HG02798 (cell line): ENCODE results near the gene GPR3.
A peak's percentile ranks its signal among the peaks of the same experiment; 100 is the strongest.

Experiments
- ATAC-seq: cut with Tn5 transposase; IDR thresholded peaks from one replicate; pipeline ENCODE4 v1.9.1; 2021; ENCODE audit warnings: mild to moderate bottlenecking; ENCODE audit not compliant: unreplicated experiment, poor library complexity

The GPR3 gene, protein sequence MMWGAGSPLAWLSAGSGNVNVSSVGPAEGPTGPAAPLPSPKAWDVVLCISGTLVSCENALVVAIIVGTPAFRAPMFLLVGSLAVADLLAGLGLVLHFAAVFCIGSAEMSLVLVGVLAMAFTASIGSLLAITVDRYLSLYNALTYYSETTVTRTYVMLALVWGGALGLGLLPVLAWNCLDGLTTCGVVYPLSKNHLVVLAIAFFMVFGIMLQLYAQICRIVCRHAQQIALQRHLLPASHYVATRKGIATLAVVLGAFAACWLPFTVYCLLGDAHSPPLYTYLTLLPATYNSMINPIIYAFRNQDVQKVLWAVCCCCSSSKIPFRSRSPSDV

DNA sequence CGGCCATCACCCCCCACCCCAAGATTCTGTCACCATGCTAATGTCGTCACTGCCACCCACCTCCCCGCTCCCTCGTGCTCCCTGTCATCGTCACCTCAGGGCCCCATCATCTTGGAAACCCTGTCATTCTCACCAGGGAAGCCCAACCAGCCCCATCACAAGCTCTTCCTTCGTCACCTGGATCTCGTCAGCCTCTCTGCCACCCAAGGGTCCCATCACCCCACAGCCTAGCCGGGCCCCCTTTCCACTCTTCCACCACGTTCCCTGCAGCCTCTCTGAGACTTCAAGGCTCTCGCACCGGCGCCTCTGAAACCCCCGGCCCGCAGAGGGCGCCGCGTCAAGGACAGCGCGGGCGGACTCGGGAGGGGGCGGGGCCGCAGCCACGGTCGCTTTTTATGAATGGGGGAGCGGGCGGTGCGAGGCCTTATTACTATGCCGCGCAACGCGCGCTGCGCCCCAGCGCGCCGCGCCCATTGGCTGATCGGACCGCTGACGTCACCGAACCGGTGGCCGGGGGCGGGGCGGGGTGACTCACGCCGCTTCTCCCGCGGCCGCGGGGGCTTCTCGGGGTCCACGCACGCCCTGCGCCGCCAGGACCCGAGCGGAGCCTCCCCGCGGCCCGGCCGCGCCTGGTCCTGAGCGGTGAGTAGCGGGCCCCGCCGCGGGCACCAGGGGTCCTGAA, at the start of gene GPR3:
TSS of gene GPR3 (plus strand) at position 527 of the 682 bp plus-strand sequence. CDS start 1,177 bp downstream, outside the sequence.
- ATAC-seq: peak; percentile 84

DNA sequence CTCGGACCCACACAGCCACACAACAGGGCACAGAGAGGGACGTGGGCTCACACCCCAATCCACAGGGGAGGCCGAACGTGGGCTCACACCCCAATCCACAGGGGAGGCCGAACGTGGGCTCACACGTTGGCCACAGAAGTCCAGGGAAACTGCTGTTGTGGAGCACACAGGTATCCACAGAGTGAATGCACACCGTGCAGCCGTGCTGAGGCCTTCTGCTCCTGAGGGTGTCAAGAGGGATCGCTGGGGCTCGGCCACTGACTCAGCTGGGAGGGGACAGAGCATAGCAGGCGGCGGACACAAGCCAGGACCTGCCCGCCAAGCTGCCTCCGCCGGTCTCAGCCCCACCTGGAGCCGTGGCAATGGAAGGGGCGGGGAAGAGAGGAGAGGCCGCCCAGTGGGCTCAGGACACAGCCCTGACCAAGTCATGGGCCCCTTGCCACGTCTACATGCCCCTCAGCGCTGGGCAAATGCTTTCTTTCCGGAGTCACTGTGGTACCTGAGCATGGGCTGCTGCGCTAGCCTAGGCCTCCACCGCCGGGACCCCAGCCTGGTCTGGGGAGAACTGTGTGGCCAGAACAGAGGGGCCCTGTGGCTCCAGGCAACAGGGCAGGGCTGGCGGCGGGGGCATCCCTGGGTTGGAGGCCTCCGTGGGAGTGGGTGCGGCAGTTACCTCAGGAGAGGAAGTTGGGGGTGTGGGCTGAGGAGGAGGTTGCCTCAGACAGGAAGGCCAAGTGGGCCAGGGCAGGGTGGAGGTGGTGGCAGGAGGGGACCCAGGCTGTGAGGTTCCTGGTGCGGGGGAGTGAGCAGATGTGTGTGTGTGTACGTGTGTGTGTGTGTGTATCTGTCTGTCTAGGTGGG, 49.4 kb upstream of the GPR3 start:
- no peak for ATAC-seq

DNA sequence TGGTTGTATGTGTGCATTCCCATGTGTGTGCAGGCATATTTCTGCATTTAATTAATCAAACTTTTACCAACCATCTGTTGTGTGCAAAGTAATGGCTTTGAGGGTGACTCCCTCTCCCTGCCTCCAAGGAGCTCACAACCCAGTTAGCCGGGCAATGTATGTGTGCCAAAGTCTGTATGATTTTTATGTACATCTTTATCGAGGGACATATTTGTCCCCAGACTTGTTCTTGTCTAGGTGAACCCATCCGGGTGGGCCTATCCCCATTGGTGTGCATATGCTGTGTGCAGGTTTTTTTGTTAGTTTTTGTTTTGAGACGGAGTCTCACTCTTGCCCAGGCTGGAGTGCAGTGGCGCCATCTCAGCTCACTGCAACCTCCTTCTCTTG, 48.8 kb upstream of the GPR3 start:
- ATAC-seq: no peak

DNA sequence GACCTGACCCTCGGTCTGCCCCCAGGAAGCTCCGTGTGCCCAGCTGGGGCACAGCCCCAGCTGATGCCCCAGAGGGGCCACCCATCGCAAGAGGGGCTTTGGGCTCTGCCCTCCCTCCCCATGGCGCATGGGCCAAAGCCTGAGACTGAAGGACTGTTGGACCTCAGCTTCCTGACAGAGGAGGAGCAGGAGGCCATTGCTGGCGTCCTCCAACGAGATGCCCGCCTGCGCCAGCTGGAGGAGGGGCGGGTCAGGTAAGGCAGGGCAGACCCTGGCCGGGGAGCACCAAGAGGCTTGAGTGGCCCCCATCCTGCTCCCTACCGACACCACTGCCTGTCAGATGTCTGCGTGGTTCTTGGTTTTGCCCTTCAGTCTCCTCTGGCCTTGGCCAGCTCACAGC, 47.1 kb upstream of the GPR3 start:
- ATAC-seq: no peak

DNA sequence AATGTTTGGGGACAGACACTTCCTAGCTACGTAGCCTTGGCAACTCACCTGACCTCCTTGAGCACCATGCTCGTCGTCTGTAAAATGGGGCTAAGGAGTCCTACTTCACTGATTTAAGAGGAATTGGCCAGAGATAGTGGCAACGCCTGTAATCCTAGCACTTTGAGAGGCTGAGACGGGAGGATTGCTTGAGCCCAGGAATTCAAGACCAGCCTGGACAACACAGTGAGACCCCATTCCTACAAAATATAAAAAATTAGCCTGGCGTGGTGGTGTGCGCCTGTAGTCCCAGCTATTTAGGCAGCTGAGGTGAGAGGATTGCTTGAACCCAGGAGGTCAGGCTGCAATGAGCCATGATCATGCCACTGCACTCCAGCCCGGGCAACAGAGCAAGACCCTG, 46.1 kb upstream of the GPR3 start:
- ATAC-seq: no peak

DNA sequence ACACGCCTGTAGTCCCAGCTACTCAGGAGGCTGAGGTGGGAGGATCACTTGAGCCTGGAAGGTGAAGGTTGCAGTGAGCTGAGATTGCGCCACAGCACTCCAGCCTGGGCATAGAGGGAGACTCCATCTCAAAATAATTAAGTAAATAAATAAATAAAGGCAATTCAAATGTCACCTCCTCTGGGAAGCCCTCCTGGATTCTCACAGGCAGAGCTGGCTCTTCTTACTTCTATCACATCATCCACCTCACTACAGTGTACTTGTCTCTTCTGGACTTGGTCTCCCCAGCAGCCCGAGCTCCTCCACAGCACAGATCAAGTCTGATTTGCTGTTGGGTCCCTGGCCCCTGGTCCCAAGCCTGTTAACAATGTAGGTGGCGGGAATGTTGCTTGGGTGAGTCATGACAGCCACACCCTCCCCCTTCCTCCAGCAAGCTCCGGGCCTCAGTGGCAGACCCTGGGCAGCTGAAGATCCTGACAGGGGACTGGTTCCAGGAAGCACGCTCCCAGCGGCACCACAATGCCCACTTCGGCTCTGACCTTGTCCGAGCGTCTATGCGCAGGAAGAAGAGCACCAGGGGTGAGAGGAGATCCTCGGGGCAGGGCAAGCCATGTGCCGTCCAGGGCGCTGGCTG, 45.3 kb upstream of the GPR3 start:
- ATAC-seq: no peak

DNA sequence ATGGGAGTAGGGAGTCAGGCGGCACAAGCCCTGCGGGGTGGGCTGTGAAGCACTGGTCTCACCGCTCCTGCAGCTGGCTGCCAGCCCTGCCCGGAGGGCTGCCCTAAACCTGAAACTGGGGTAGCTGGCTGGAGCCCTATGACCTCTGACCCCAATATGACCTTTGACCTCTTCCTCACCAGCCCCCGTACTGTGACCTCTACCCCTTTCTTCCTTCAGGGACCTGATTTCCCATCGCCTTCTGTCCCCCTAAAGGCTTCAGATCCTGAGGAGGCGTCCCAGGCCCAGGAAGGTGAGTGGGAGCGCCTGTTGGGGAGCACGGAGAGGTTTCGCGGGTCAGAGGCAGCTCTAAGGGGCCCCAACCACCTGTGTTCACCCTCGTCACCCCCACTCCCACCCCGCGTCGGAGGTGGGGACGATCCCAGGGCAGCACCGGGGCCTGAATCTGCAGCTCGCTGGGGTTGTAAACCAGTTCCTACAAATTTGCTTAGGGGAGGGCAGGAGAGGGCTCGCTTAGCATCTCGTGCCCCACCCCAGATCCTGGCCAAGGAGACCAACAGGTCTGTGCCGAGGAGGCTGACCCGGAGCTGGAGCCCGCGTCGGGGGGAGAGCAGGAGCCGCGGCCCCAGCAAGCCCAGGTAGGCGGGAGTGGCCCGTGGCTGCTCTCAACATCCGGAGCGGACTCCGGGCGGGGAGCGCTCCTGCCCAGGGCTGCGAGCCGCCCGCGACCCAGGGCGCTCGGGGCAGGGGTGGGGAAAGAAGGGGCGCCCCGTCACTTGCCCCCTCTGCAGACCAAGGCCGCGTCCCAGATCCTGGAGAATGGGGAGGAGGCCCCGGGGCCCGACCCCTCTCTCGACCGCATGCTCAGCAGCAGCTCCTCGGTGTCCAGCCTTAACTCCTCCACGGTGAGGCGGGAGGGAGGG, 43.3 kb upstream of the GPR3 start:
- ATAC-seq: no peak

DNA sequence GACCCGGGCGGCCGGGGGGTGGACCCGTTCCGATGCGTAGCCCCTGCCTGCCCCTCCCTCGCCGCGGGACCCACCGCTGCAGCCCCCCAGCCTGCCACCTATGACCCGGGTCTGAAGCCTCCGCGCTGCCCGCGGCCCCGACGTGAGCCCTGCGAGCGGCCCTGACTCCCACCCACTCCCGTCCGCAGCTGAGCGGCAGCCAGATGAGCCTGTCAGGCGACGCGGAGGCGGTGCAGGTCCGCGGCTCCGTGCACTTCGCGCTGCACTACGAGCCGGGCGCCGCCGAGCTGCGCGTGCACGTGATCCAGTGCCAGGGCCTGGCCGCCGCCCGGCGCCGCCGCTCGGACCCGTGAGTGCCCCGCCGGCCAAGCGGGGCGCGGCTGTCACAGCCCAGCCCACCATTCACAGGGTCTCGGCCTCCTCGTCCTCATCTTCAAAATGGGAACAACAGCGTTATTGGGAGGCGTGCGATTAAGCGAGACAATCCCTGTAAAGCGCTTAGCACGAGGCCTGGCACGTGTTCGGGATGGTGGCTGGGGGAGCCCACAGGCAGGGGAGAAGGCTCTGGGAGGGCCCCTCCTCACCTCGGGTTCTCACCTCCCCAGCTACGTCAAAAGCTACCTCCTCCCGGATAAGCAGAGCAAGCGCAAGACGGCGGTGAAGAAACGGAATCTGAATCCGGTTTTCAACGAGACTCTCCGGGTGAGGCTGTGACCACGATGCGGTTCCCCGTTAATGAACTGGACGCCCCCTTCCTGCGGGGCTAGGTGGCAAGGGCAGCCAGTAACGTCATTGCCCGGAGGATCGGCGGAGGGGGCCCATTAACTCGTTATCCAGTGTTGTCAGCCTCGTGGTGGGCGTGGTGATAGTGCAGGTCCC, 42.4 kb upstream of the GPR3 start:
- ATAC-seq: no peak

DNA sequence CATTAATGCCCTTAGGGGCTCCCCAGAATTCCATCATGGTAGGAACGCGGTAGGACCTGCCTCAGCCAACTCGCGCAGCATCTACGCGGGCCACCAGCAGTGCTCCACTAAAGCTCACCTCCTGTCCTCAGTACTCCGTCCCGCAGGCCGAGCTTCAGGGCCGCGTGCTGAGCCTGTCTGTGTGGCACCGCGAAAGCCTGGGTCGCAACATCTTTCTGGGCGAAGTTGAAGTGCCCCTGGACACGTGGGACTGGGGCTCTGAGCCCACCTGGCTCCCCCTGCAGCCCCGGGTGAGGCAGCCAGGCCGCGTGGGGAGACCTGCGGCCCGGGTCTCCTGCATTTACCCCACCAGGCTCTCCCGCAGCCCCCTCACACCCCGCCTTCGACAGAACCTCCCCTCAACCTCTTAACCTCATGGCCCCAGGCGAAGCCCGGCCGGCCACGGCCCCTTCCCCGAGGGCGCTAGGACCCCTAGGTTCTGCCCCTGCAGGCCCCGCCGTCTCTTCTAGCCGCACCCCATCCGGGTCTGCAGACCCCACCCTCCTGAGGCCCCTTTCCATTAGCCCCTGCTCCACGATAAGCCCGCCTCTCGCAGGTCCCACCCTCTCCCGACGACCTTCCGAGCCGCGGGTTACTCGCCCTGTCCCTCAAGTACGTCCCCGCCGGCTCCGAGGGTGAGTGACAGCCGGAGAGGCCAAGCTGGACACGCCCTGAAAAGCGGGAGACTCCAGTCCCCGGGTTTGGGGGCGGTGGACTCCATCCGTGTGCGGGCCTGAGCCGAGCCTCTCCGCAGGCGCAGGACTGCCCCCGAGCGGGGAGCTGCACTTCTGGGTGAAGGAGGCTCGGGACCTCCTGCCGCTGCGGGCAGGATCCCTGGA, 41.5 kb upstream of the GPR3 start:
- no peak for ATAC-seq

DNA sequence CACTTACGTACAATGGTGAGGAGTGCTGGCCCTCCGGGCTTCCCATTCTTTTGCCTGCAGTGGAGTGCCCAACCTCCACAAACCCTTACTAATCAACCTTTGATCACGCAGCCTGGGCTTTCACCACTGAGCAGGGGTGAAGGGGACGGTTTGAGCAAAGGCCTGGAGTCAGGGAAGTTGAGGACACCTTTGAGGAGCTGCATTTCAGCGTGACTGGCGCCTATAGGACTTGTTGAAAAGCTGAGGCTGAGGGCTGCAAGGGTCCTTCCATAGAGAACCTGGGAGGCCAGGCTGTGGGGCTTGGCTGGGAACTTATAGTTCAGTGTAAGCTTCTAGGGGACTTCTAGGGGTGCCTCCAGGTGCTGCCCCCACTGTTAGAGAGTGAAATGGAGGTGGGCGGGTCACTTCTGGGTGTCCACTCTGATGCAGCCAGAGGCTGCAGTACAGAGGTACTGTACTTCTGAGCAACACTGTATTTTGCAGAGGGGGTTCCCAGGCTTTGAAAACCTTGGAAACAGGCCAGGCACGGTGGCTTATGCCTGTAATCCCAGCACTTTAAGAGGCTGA, 40.8 kb upstream of the GPR3 start:
- no peak for ATAC-seq

DNA sequence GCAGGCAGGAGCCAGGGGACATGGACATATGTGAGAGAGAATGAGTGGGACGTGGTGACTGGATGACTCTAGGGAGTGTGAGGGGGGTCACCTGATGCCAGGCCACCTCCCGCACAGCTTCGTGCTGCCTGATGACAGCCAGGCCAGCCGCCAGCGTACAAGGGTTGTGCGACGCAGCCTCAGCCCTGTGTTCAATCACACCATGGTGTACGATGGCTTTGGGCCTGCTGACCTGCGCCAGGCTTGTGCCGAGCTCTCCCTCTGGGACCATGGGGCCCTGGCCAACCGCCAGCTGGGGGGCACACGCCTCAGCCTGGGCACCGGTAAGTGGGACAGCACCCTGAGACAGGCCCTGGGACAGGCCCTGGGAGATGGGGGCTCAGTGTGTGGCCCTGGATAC, 39.3 kb upstream of the GPR3 start:
- ATAC-seq: no peak

DNA sequence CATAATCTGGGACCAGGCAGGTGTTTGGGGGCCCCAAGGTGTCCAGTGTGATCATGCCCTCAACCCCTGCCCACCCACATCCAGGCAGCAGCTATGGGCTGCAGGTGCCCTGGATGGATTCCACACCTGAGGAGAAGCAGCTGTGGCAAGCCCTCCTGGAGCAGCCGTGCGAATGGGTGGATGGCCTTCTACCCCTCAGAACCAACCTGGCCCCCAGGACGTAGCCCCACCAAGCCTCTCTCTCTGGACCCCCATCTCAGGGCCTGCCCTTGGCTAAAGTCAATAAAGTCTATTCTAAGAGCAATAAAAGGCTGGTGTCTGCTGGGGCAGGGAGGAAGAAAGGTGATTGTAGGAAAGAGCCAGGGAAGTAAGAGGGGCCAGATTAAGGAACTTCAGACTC, 38.8 kb upstream of the GPR3 start:
- no peak for ATAC-seq

DNA sequence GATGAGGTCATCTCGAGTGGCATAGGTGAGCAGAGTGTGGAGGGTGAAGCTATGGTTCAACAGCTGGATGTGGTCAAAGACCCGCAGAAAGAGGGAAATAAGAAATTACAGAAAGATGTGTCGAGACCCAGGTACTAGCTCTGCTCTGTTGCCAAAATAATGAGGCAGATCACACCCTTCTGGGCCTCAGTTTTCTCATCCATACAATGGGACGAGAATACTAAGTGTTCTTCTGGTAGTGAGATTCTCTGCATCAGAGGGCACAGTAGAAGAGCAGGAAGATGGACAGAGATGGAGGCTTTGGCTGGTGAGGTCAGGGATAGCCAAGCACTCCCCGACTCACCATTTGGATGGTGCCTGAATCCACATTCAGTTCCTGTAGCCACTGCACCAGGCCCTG, 36.7 kb upstream of the GPR3 start:
- no peak for ATAC-seq

DNA sequence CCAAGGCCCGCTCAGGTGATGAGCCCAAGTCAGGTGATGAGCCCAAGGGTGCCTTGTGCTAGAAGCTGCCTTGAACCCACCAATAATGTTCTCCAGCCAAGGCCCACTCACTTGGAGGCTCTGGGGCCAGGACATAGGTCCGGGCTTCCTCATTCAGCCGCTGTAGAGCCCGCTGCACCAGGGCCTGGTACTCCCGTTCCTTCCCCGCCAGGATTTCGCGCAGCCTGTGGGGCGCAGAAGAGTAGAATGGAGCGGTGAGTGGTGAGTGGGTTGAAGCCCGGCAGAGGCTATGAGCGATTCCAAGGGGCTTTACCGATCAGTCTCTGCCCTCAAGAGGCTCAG, 36.2 kb upstream of the GPR3 start:
- no peak for ATAC-seq

DNA sequence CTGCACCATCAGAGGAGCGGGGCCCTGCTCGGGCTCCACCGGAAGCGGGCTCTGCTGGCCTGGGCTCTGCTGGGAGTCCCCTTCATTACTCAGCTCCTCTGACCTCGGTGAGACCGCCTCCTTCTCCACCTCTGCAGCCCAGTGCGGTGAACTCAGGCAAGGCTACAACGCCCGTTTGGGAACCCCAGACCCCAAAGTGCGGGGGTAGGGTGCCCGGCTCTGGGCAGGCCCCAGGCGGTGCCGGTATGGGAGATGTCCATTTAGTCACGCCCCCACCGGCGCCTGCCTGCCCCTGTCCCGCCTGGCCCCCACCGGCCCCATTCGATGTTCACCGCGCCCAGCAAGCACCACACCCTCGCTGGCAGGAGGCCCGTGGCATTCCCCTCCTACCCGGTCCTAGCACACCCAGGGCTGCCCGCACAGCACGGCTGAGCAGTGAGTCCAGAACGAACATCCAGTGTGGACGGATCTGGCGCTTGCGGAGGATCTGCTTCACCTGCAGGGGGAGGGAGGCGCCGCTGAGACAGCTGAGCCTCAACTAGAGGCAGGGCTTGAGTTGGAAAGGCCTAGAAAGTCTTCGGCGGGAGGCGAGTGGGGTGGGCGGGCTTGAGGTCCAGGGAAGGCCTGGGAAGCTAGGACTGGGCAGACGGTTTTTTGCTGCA, 35.7 kb upstream of the GPR3 start:
- ATAC-seq: no peak

DNA sequence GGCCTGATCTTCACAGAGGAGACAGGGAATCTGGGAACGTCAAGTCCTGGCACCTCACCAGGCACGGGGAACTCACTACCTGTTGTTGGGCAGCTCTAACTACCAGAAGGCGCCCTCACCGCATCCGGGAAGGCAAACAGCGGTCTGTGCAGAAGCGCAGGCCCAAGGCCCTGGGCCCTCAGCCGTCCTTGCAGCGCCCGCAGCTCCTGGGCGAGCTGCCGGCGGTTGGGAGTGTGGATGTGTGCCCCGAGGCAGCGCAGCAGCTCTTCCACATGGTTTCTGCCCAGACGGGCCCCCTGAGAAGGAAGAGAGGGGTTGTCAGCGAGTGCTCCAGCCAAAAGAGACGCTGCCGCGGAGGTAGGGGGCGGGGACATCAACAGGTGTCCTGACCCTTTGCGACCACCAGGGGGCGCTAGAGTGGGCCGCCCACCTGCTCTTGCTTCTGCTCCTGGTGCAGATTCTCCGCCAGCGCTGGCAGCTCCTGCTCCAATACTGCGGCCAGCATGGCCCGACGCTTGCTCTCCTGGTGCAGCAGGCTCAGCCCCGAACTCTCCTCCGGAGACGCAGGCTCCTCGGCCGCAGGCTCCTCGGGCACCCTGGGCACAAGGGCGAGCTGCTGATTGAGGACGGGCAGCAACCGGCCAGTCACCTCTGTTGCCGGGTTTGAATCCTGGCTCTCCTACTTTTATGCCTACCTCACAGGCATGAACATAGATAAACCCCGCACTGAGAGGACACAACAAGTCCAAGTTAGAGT, 35.0 kb upstream of the GPR3 start:
- ATAC-seq: peak; percentile 47
